Epithelial cell of esophagus (primary cell): ENCODE results near the gene KLHDC7A.

ENCODE experiments used
- DNase-seq: peaks from one replicate; pipeline ENCODE4 v3.0.0; 2010; ENCODE audit warnings: low read depth
- H3K4me3 ChIP-seq: 2 replicates; pipeline ENCODE4 v1.5.1; 2011; ENCODE audit warnings: mild to moderate bottlenecking, low read length, control low read depth
- CTCF ChIP-seq: IDR thresholded peaks from 2 replicates; pipeline ENCODE4 v1.5.1; 2011; ENCODE audit warnings: low read depth, mild to moderate bottlenecking, low read length, control low read depth, inconsistent platforms; ENCODE audit not compliant: insufficient read depth; ENCODE audit errors: missing control alignments

Gene KLHDC7A

GRCh38 chr1:18531503-18531845, 50.7 kb downstream of the KLHDC7A start:
- no peak for DNase-seq
- no peak for TF ChIP-seq CTCF
- no peak overlapping the region for H3K4me3 ChIP-seq

GRCh38 chr1:18532390-18533170, 51.9 kb downstream of the KLHDC7A start:
- H3K4me3 ChIP-seq: no peak overlapping the region
- DNase-seq: no peak
- no peak for TF ChIP-seq CTCF

GRCh38 chr1:18533259-18533658, 52.5 kb downstream of the KLHDC7A start:
- no peak for DNase-seq
- no peak overlapping the region for H3K4me3 ChIP-seq
- no peak for TF ChIP-seq CTCF

GRCh38 chr1:18534810-18535205, 54.1 kb downstream of the KLHDC7A start:
- no peak for TF ChIP-seq CTCF
- no peak for DNase-seq
- no peak overlapping the region for H3K4me3 ChIP-seq
